ENCODE data around the gene TMEM26. TPM values are rescaled to one million over a fixed set of nuclear protein-coding genes. Genes with fewer than 3 reads are reported as not detected.

The TMEM26 gene
- total RNA-seq, 2 experiments from 2014 or later: not detected

DNA sequence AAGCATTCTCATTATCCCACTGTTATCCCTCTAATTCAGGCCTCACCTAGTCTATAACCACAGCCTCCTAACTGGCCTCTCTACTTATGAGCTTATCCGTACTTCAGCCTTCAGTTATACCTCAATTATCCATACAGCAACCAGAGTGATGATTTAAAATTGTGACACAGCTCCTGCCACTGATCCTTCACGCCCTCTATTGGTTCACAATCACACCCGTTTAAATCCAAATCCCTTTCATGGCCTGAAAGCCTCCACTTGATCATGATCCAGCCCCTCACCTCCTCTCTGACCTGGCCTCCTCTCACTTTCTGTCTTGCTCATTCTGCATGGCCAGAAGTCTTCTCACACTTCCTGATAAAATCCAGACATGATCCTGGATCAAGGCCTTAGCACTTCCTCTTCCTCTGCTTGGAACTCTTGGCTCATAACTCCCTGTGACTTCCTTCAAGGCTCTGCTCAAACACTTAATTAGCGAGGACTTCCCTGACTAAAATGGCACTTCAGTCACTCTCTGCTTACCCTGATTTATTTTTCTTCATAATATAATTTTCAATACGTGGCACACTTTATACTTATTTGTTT is 19.0 kb upstream of the TMEM26 start:
- H3K27me3 Mint-ChIP-seq (ENCODE audit: low read depth): no peaks in the 10 kb centered on the region
- no peak for DNase-seq
- no peak overlapping the region for H3K4me3 Mint-ChIP-seq
- H3K27ac Mint-ChIP-seq: no peak overlapping the region
- intact Hi-C loops (cut with micrococcal nuclease): no loop called here
- no peaks in the 10 kb centered on the region for H3K4me1 Mint-ChIP-seq (ENCODE audit: low read depth)
- CTCF ChIA-PET: no interaction called here
- H3K9me3 Mint-ChIP-seq: no peaks in the 10 kb centered on the region
- H3K36me3 Mint-ChIP-seq (ENCODE audit: low read depth): no peaks in the 10 kb centered on the region

DNA sequence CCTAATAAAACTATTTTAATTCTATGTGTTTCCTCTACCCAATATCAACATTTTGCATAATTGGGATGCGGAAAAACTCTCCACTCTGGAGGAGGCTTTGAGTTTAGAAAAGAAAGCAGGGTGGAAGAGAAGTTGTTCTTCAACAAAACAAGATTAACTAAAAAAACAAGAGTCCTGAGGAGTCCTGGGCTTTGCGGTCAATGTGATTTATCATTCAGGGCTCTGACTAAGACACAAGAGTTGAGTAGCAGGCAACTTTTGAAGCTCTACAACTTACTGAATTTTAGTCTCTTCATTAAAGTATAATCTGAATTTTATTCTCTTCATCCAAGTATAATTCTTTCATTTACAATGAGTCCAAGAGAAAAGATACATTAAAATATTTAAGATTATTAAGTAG is 18.3 kb upstream of the TMEM26 start:
- no peaks in the 10 kb centered on the region for H3K4me1 Mint-ChIP-seq (ENCODE audit: low read depth)
- CTCF ChIA-PET: no interaction called here

DNA sequence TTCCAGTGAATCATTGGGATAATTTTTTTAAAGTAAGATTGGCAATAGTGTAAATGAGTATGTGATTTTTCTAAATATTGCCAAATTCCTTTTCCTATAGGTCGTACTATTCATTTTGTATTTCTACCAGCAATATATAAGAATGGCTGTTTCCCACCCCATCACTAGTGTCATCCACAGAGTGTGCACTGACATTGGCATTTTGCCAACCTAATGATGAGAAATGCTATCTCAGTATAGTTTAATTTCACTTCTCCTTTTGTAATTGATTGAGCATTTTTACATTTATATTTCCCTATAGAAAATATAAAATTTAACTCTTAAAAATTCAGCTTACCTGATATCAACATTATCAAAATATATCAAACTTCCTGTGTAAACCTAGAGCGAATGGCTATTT is 17.6 kb upstream of the TMEM26 start:
- no peaks in the 10 kb centered on the region for H3K4me1 Mint-ChIP-seq (ENCODE audit: low read depth)

More for the DNA sequence above, 18.3 kb upstream of the TMEM26 start:
- no peak overlapping the region for H3K4me3 Mint-ChIP-seq
- intact Hi-C loops (cut with micrococcal nuclease): no loop called here
- no peaks in the 10 kb centered on the region for H3K9me3 Mint-ChIP-seq
- no peaks in the 10 kb centered on the region for H3K36me3 Mint-ChIP-seq (ENCODE audit: low read depth)
- no peaks in the 10 kb centered on the region for H3K27me3 Mint-ChIP-seq (ENCODE audit: low read depth)
- no peak overlapping the region for H3K27ac Mint-ChIP-seq
- DNase-seq: no peak

DNA sequence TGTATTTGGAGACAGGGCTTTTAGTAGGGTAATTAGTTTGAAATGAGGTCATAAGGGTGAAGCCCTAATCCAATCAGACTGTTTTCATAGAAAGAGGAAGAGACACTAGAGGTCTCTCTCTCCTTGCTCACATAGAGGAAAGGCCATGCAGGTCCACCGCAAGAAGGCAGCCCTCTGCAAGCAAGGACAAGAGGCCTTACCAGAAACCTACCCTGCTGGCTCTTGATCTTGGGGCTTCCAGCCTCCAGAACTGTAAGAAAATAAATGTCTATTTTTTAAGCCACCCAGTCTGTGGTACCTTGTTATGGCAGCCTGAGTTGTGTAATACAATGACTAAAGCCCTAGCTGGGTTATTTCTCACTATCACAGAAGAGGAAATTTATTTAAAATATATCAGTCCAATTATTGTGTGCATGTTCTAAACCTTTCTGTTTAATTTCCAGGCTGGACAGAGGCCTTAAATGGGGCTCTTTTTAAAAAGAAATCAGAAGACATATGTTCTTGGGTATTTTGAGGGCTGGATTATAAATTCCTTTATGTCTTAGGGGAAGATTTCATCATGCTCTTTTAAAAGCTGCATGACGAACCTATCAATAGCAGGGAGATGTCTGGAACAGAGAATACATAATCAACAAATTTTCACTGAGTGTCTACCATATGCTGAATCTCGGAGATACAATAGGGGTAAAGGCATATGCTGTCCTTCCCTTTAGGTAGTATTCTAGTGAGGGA is 12.9 kb upstream of the TMEM26 start:
- no peak overlapping the region for H3K27ac Mint-ChIP-seq
- H3K9me3 Mint-ChIP-seq: no peaks in the 10 kb centered on the region
- CTCF ChIA-PET: interaction anchor here (0.6 kb wide), 1 partner anchor 973 kb away, joined by 3 read pairs; no protein-coding TSS in a partner anchor
- no peak overlapping the region for H3K4me3 Mint-ChIP-seq
- intact Hi-C loops (cut with micrococcal nuclease): no loop called here
- no peak for DNase-seq
- no peaks in the 10 kb centered on the region for H3K27me3 Mint-ChIP-seq (ENCODE audit: low read depth)
- no peaks in the 10 kb centered on the region for H3K4me1 Mint-ChIP-seq (ENCODE audit: low read depth)
- no peaks in the 10 kb centered on the region for H3K36me3 Mint-ChIP-seq (ENCODE audit: low read depth)

More for the DNA sequence above, 17.6 kb upstream of the TMEM26 start:
- no peaks in the 10 kb centered on the region for H3K27me3 Mint-ChIP-seq (ENCODE audit: low read depth)
- H3K36me3 Mint-ChIP-seq (ENCODE audit: low read depth): no peaks in the 10 kb centered on the region
- CTCF ChIA-PET: no interaction called here
- no peak overlapping the region for H3K27ac Mint-ChIP-seq
- DNase-seq: no peak
- intact Hi-C loops (cut with micrococcal nuclease): no loop called here
- no peaks in the 10 kb centered on the region for H3K9me3 Mint-ChIP-seq
- H3K4me3 Mint-ChIP-seq: no peak overlapping the region

DNA sequence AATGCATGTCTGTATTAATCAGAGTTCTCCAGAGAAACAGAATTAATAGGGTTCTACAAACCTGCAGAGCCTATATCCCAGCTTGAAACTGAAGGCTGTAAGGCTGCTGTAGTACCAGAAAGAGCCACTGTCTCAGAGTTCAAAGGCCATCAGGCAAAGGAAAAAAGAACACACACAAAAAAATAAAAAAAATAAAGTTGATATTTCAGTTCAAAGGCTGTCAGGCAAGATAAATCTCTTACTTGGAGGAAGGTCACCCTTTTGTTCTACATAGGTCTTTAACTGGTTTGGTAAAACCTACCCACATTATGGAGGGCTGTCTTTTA is 12.0 kb upstream of the TMEM26 start:
- no peaks in the 10 kb centered on the region for H3K9me3 Mint-ChIP-seq
- H3K27ac Mint-ChIP-seq: no peak overlapping the region
- no peak for DNase-seq
- intact Hi-C loops (cut with micrococcal nuclease): no loop called here
- no peaks in the 10 kb centered on the region for H3K27me3 Mint-ChIP-seq (ENCODE audit: low read depth)
- CTCF ChIA-PET: no interaction called here
- H3K4me1 Mint-ChIP-seq (ENCODE audit: low read depth): no peaks in the 10 kb centered on the region
- H3K4me3 Mint-ChIP-seq: no peak overlapping the region
- H3K36me3 Mint-ChIP-seq (ENCODE audit: low read depth): no peaks in the 10 kb centered on the region

DNA sequence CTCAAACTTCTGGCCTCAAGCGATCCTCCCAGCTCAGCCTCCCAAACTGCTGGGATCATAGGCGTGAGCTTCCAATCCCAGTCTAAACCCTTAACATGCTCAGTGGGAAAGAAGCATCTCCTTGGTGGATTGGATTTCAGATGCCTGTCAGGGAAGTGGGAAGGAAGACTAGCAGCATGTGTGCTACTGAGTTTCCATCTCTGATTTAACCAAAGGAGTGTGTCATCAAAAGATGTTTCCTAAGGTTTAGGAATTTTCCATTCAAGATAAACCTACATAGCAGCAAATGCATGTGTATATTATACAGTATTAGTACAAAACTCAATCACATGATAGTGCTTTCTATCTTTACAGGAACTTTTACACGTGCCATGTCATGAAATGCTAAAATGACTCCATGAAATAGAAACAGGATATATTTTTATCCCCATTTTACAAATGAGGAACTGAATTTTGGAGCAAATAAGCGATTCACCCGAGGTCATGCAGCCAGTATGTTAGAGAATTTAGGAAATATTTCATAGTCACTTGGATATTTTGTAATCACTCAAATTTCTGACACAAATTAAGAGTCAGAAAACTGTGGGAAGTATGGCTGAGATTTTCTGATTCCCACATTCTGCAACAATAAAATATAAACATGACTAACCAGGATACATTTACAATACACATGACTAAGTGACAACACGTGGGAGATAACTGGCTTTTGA is 11.4 kb upstream of the TMEM26 start:
- Mint-ChIP-seq H3K36me3 (ENCODE audit: low read depth) (no peaks in the 10 kb centered on the region), H3K4me1 (ENCODE audit: low read depth) (no peaks in the 10 kb centered on the region), H3K9me3 (no peaks in the 10 kb centered on the region), H3K27me3 (ENCODE audit: low read depth) (no peaks in the 10 kb centered on the region), H3K27ac (no peak overlapping the region), H3K4me3 (no peak overlapping the region)
- CTCF ChIA-PET: no interaction called here
- intact Hi-C loops (cut with micrococcal nuclease): no loop called here
- no peak for DNase-seq

DNA sequence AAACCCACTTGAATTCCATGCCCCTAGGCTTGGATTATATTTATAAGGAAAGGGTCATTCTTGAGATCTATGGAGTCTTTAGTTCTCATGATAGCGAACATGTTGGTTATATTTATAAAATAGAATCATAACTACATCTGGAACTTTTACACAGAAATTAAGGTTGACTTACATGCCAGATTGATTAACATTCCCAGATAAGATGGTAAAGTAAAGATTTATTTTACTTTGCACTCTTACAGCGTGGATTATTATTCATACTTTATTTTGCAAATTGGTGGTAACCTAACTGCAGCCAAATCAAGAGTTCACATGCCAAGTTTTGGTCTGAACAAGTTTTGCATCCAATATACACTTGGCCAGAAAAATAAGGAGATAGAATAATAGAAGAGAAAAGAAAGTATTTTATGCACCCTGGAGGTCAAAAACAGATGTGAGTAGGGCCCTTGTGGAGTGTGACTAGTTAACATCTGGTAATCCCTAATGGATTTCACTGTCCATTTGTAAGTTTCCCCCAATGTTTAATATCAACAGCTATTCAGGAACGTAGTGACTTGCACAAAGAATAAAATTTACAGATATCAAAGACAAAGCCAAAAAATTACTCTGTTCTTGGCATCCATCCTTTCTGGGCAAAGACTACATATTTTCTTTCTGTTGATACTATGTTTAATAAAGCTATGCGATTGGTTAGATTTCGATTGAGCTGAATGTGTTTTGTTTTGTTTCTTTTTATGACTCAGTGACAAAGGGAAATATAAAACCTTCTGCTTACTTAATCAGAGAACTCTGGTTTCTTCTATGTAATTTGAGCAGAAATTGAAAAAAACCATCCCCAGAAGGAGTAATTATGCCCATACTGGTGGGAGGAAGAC is 10.1 kb upstream of the TMEM26 start:
- CTCF ChIA-PET: no interaction called here
- H3K36me3 Mint-ChIP-seq (ENCODE audit: low read depth): no peaks in the 10 kb centered on the region
- no peaks in the 10 kb centered on the region for H3K4me1 Mint-ChIP-seq (ENCODE audit: low read depth)
- H3K27me3 Mint-ChIP-seq (ENCODE audit: low read depth): no peaks in the 10 kb centered on the region
- H3K27ac Mint-ChIP-seq: no peak overlapping the region
- no peak overlapping the region for H3K4me3 Mint-ChIP-seq
- no peak for DNase-seq
- intact Hi-C loops (cut with micrococcal nuclease): no loop called here
- H3K9me3 Mint-ChIP-seq: no peaks in the 10 kb centered on the region

DNA sequence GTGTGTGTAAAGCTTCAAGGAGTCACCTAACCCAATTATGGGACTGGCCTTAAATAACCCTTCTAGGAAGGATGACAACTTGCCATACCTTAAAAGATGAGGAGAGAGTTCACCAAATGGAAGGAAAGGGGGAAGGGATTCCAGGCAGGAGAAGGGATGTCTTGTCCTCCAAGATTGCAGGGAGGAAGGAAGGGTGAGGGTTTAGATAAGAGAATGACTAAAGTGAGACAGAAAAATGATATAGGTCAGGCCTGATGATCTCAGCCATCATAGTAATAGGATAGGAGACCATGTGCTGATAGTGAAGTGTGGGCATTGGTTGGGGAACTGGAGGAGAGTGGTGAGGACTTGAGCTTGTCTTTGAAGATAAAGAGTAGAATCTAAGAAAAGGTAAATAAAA is 7.7 kb upstream of the TMEM26 start:
- Mint-ChIP-seq H3K4me3 (no peak overlapping the region), H3K36me3 (ENCODE audit: low read depth) (no peaks in the 10 kb centered on the region), H3K27ac (no peak overlapping the region), H3K27me3 (ENCODE audit: low read depth) (peaks cover 3% of the 10 kb centered on the region), H3K9me3 (no peaks in the 10 kb centered on the region), H3K4me1 (ENCODE audit: low read depth) (no peaks in the 10 kb centered on the region)
- CTCF ChIA-PET: no interaction called here
- no peak for DNase-seq
- intact Hi-C loops (cut with micrococcal nuclease): no loop called here

DNA sequence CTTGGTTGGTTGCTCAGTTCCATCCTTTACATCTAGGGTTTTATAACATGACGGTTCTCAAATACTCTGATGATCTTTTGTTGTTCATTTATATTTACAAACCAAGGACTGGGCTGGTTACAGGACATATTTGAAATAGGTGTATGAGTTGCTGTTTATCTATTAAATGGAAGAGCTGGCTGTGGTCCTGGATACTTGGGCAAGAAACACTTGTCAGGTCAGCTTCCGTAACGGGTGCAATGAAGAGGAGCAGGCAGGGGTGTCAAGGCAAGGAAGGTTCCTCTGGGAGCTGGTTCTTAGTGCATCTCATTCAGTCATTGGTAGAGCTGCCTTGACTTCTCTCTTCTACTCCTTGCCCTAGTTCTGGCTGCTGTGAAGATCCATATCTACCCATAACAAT is 4.8 kb upstream of the TMEM26 start:
- DNase-seq: no peak
- no peak overlapping the region for H3K27ac Mint-ChIP-seq
- intact Hi-C loops (cut with micrococcal nuclease): no loop called here
- H3K4me3 Mint-ChIP-seq: no peak overlapping the region
- H3K36me3 Mint-ChIP-seq (ENCODE audit: low read depth): no peaks in the 10 kb centered on the region
- H3K9me3 Mint-ChIP-seq: no peaks in the 10 kb centered on the region
- peaks cover 2% of the 10 kb centered on the region for H3K4me1 Mint-ChIP-seq (ENCODE audit: low read depth)
- CTCF ChIA-PET: no interaction called here
- peaks cover 8% of the 10 kb centered on the region for H3K27me3 Mint-ChIP-seq (ENCODE audit: low read depth)

DNA sequence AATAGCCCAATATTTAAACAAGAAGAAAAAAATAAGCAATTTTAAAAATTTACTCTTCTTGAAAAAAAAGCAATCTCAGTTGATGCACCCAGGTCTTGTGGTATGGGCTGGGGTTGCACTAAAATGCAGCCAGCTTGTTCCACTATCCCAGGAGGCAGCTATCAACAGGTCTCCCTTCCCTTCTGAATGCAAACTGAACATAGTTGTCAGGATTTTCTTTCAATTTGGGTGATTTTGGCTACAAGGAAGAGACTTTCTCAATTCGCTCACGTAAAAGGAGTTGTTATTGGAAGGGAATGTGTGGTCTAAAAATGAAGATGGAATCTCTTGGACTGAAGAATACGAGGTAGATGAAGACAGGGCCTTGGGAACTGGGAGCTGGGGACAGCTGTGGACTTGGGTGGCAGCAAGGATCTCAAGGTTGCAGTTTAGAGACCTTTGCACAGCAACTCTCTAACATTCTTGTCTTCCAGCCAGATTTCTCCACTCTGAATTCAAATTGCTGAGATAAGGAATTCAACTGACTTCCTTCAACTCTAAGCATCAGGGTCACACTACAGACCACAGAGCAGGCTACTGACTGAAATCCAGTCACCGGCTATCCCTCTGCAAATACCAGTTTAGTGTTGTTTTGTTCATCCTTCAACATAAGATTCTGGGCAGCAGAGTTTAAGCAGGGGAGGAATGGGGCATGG is 3.1 kb upstream of the TMEM26 start:
- Mint-ChIP-seq H3K9me3 (no peaks in the 10 kb centered on the region), H3K27ac (no peak overlapping the region), H3K4me3 (no peak overlapping the region), H3K27me3 (ENCODE audit: low read depth) (peaks cover 23% of the 10 kb centered on the region), H3K36me3 (ENCODE audit: low read depth) (no peaks in the 10 kb centered on the region), H3K4me1 (ENCODE audit: low read depth) (peaks cover 10% of the 10 kb centered on the region)
- no peak for DNase-seq
- intact Hi-C loops (cut with micrococcal nuclease): no loop called here
- CTCF ChIA-PET: no interaction called here

DNA sequence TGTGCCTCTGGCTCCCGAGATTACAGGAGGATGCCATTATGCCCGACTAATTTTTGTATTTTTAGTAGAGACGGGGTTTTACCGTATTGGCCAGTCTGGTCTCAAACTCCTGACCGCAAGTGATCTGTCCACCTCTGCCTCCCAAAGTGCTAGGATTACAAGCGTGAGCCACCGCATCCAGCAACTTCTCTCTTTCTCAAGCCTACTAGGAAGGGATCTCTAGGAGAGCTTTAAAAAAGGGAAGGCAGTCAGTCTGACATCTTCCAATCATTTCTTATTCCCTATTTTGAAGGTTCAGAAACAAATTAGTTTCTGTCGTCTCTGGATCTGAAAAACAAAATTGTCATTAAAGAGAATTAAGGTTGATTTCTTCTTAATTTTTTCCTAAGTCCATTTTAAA is 2.5 kb upstream of the TMEM26 start:
- Mint-ChIP-seq H3K4me3 (no peak overlapping the region), H3K27me3 (ENCODE audit: low read depth) (peaks cover 27% of the 10 kb centered on the region), H3K36me3 (ENCODE audit: low read depth) (no peaks in the 10 kb centered on the region), H3K27ac (no peak overlapping the region), H3K4me1 (ENCODE audit: low read depth) (peaks cover 10% of the 10 kb centered on the region), H3K9me3 (no peaks in the 10 kb centered on the region)
- no peak for DNase-seq
- CTCF ChIA-PET: no interaction called here
- intact Hi-C loops (cut with micrococcal nuclease): no loop called here

DNA sequence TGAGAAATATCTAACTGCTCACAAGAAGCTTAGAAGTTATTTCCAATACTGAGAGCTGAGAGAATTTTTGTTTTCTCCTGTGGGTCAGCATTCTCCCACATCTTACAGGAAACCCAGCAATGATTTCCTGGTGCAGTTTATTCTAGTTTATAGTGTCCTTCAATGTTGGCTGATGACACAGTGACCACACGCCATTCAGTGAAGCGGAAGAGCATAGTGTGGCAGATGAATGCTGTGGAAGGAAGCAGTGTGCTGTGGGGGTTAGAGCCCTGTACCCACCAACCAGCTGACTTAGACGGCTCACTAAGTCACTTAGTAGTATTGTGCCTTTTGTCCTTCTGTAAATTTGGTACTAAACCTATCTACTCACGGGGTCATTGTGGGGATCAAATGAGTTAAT is 1.4 kb upstream of the TMEM26 start:
- intact Hi-C loops (cut with micrococcal nuclease): no loop called here
- no peak overlapping the region for H3K4me3 Mint-ChIP-seq
- no peak for DNase-seq
- no peaks in the 10 kb centered on the region for H3K36me3 Mint-ChIP-seq (ENCODE audit: low read depth)
- H3K27me3 Mint-ChIP-seq (ENCODE audit: low read depth): peaks cover 27% of the 10 kb centered on the region
- H3K4me1 Mint-ChIP-seq (ENCODE audit: low read depth): peaks cover 10% of the 10 kb centered on the region
- no peaks in the 10 kb centered on the region for H3K9me3 Mint-ChIP-seq
- CTCF ChIA-PET: no interaction called here
- H3K27ac Mint-ChIP-seq: no peak overlapping the region

All from activated naive CD4-positive, alpha-beta T cell treated with anti-CD3 and anti-CD28 coated beads for 36 hours (primary cell).